Mononuclear cell (primary cell): Measurements from ENCODE around the gene RFPL4AL1. TPM values are rescaled to one million over a fixed set of nuclear protein-coding genes. Genes with fewer than 3 reads are reported as not detected.
"Not testable (repeated sequence)": the region's sequence is repeated elsewhere in the genome, so short reads cannot be mapped to it uniquely, and the experiment has no call there.

Experiments used
- H3K27me3 ChIP-seq: 2 replicates; pipeline ENCODE4 v1.6.0; 2011; ENCODE audit warnings: low read length, control low read depth; ENCODE audit not compliant: insufficient read depth
- H3K4me1 ChIP-seq: 2 replicates; pipeline ENCODE4 v1.5.1; 2011; ENCODE audit warnings: mild to moderate bottlenecking, low read length, control low read depth; ENCODE audit not compliant: insufficient read depth
- H3K4me3 ChIP-seq: 2 replicates; pipeline ENCODE4 v1.5.1; 2011; ENCODE audit warnings: mild to moderate bottlenecking, low read length, moderate library complexity
- H3K9me3 ChIP-seq: 2 replicates; pipeline ENCODE4 v1.5.1; 2011; ENCODE audit warnings: low read depth, mild to moderate bottlenecking, control low read depth, low read length
- total RNA-seq: library from RNA; depleted of rRNA; stranded (reverse); fragments of >200 nt; gene quantifications from one replicate; pipeline ENCODE4 v1.2.3, GENCODE V29; 2012

Gene RFPL4AL1
- not detected for total RNA-seq

- not testable (repeated sequence) for H3K4me1 ChIP-seq, H3K4me3 ChIP-seq, H3K27me3 ChIP-seq, H3K9me3 ChIP-seq
These were observed at the start of gene RFPL4AL1 for GRCh38 chr19:55768818-55769217. TSS of gene RFPL4AL1 (plus strand) at chr19:55769118. CDS start at chr19:55771805, 2,687 bp downstream.

- peaks cover 6% of the 10 kb centered on the region for H3K27me3 ChIP-seq
- peaks cover 14% of the 10 kb centered on the region for H3K9me3 ChIP-seq
- no peak overlapping the region for H3K4me3 ChIP-seq
- no peaks in the 10 kb centered on the region for H3K4me1 ChIP-seq
These were observed 48.6 kb upstream of the RFPL4AL1 start for GRCh38 chr19:55720214-55720746.

- Histone ChIP-seq H3K4me3 (no peak overlapping the region), H3K27me3 (peaks cover 6% of the 10 kb centered on the region), H3K9me3 (peaks cover 14% of the 10 kb centered on the region), H3K4me1 (no peaks in the 10 kb centered on the region)
These were observed 48.1 kb upstream of the RFPL4AL1 start for GRCh38 chr19:55720801-55721200.

GRCh38 chr19:55723491-55723890 lies 45.4 kb upstream of the RFPL4AL1 start:
- peaks cover 6% of the 10 kb centered on the region for H3K27me3 ChIP-seq
- H3K9me3 ChIP-seq, result peaks cover 14% of the 10 kb centered on the region
- no peak overlapping the region for H3K4me3 ChIP-seq
- no peaks in the 10 kb centered on the region for H3K4me1 ChIP-seq

GRCh38 chr19:55730378-55730777 lies 38.5 kb upstream of the RFPL4AL1 start:
- H3K4me3 ChIP-seq, H3K4me1 ChIP-seq, H3K27me3 ChIP-seq, H3K9me3 ChIP-seq: not testable (repeated sequence)

GRCh38 chr19:55738302-55738701 lies 30.6 kb upstream of the RFPL4AL1 start, which contains the start of gene NLRP9:
TSS of gene NLRP9 (minus strand) at chr19:55738402. CDS start at chr19:55738374, 28 bp downstream.
- Histone ChIP-seq H3K4me1 (no peaks in the 10 kb centered on the region), H3K4me3 (no peak within 1 kb of the TSS), H3K27me3 (no peaks in the 10 kb centered on the region), H3K9me3 (no peaks in the 10 kb centered on the region)

- no peaks in the 10 kb centered on the region for H3K4me1 ChIP-seq
- H3K9me3 ChIP-seq, result no peaks in the 10 kb centered on the region
- no peaks in the 10 kb centered on the region for H3K27me3 ChIP-seq
- no peak overlapping the region for H3K4me3 ChIP-seq
These were observed 18.2 kb upstream of the RFPL4AL1 start for GRCh38 chr19:55750715-55751114.

GRCh38 chr19:55753401-55753800 lies 15.5 kb upstream of the RFPL4AL1 start:
- no peaks in the 10 kb centered on the region for H3K4me1 ChIP-seq
- H3K27me3 ChIP-seq, result no peaks in the 10 kb centered on the region
- no peak overlapping the region for H3K4me3 ChIP-seq
- H3K9me3 ChIP-seq, result no peaks in the 10 kb centered on the region

GRCh38 chr19:55756808-55757207 lies 12.1 kb upstream of the RFPL4AL1 start:
- H3K4me3 ChIP-seq, H3K9me3 ChIP-seq, H3K27me3 ChIP-seq, H3K4me1 ChIP-seq: not testable (repeated sequence)

- H3K4me3 ChIP-seq, result not testable (repeated sequence)
These were observed 10.1 kb upstream of the RFPL4AL1 start, which contains the start of gene RFPL4A for GRCh38 chr19:55758797-55759196. TSS of gene RFPL4A (plus strand) at chr19:55759097. CDS start at chr19:55761801, 2,704 bp downstream.

GRCh38 chr19:55766466-55766865 lies 2.5 kb upstream of the RFPL4AL1 start:
- no peaks in the 10 kb centered on the region for H3K4me1 ChIP-seq
- no peaks in the 10 kb centered on the region for H3K9me3 ChIP-seq
- H3K4me3 ChIP-seq, result no peak overlapping the region
- peaks cover 6% of the 10 kb centered on the region for H3K27me3 ChIP-seq

More at GRCh38 chr19:55758797-55759196, 10.1 kb upstream of the RFPL4AL1 start, which contains the start of gene RFPL4A:
- H3K27me3 ChIP-seq, H3K4me1 ChIP-seq, H3K9me3 ChIP-seq: not testable (repeated sequence)

- H3K27me3 ChIP-seq, H3K4me1 ChIP-seq, H3K9me3 ChIP-seq, H3K4me3 ChIP-seq: not testable (repeated sequence)
These were observed 714 bp downstream of the RFPL4AL1 start for GRCh38 chr19:55769632-55770031.

- Histone ChIP-seq H3K4me3 (no peak overlapping the region), H3K4me1 (no peaks in the 10 kb centered on the region), H3K27me3 (no peaks in the 10 kb centered on the region), H3K9me3 (no peaks in the 10 kb centered on the region)
These were observed 8.6 kb downstream of the RFPL4AL1 start for GRCh38 chr19:55777528-55777927.

- Histone ChIP-seq H3K4me1 (no peaks in the 10 kb centered on the region), H3K4me3 (no peak overlapping the region), H3K27me3 (no peaks in the 10 kb centered on the region), H3K9me3 (no peaks in the 10 kb centered on the region)
These were observed 9.4 kb downstream of the RFPL4AL1 start for GRCh38 chr19:55778331-55778730.

- Histone ChIP-seq H3K9me3 (no peaks in the 10 kb centered on the region), H3K27me3 (no peaks in the 10 kb centered on the region), H3K4me1 (no peaks in the 10 kb centered on the region), H3K4me3 (no peak overlapping the region)
These were observed 12.2 kb downstream of the RFPL4AL1 start for GRCh38 chr19:55781112-55781511.

GRCh38 chr19:55795021-55795420 lies 26.1 kb downstream of the RFPL4AL1 start:
- no peak overlapping the region for H3K4me3 ChIP-seq
- no peaks in the 10 kb centered on the region for H3K4me1 ChIP-seq
- no peaks in the 10 kb centered on the region for H3K9me3 ChIP-seq
- no peaks in the 10 kb centered on the region for H3K27me3 ChIP-seq
